A549 (cell line): Measurements from ENCODE around the gene S100A7.

Experiments
- BHLHE40 ChIP-seq: IDR thresholded peaks from 2 replicates; pipeline ENCODE4 v1.6.1; 2012; ENCODE audit warnings: low read depth, low read length, inconsistent platforms
- CHD2 ChIP-seq: fragments of 150-350 bp; IDR thresholded peaks from 2 replicates; pipeline ENCODE4 v1.6.1; 2014; ENCODE audit warnings: low read length; ENCODE audit not compliant: partially characterized antibody
- EHF ChIP-seq: fragments of 250-450 bp; sonication (Bioruptor Pico); IDR thresholded peaks from 2 replicates; pipeline ENCODE4 v1.5.0; 2020; ENCODE audit warnings: mild to moderate bottlenecking
- EHMT2 ChIP-seq: fragments of 200-600 bp; sonication (generic); IDR thresholded peaks from 2 replicates; pipeline ENCODE4 v1.6.1; 2016; ENCODE audit warnings: antibody characterized with exemption, low read depth, mild to moderate bottlenecking, moderate library complexity
- JUN ChIP-seq, 2 experiments: fragments of >200 bp; sonication (Bioruptor Twin); formaldehyde crosslinking; IDR thresholded peaks; 2 replicates in 1 of 2; 3 replicates in 1 of 2; pipeline ENCODE4 v1.6.1; 2016 to 2017
- JUNB ChIP-seq: fragments of >200 bp; sonication (Bioruptor Twin); formaldehyde crosslinking; IDR thresholded peaks from 2 replicates; pipeline ENCODE4 v1.6.1; 2016
- MAFK ChIP-seq: fragments of 450-650 bp; IDR thresholded peaks from 2 replicates; pipeline ENCODE4 v1.6.1; 2014; ENCODE audit not compliant: partially characterized antibody
- POLR2A ChIP-seq: IDR thresholded peaks from 2 replicates; pipeline ENCODE4 v1.6.1; 2012; ENCODE audit warnings: mild to moderate bottlenecking, low read length
- RAD21 ChIP-seq, 2 experiments: fragments of >200 bp in 1 of 2; sonication (Bioruptor Twin) in 1 of 2; formaldehyde crosslinking in 1 of 2; IDR thresholded peaks in 1 of 2; conservative IDR thresholded peaks in 1 of 2; 2 replicates in 1 of 2; 3 replicates in 1 of 2; pipeline ENCODE4 v1.6.1; 2012 to 2018; ENCODE audit warnings: inconsistent platforms in 1 of 2
- ZFP36 ChIP-seq: fragments of 450-650 bp; IDR thresholded peaks from 2 replicates; pipeline ENCODE4 v1.6.1; 2014; ENCODE audit warnings: borderline replicate concordance; ENCODE audit not compliant: partially characterized antibody
- TF ChIP-seq, protein P1 (sequence below): fragments of >200 bp; sonication (Bioruptor Twin); formaldehyde crosslinking; IDR thresholded peaks from 3 replicates; pipeline ENCODE4 v1.5.1; 2016
- TF ChIP-seq, protein P2 (sequence below): fragments of 200-600 bp; sonication (generic); IDR thresholded peaks from 2 replicates; pipeline ENCODE4 v1.6.1; 2016; ENCODE audit warnings: antibody characterized with exemption, mild to moderate bottlenecking, moderate library complexity

DNA sequence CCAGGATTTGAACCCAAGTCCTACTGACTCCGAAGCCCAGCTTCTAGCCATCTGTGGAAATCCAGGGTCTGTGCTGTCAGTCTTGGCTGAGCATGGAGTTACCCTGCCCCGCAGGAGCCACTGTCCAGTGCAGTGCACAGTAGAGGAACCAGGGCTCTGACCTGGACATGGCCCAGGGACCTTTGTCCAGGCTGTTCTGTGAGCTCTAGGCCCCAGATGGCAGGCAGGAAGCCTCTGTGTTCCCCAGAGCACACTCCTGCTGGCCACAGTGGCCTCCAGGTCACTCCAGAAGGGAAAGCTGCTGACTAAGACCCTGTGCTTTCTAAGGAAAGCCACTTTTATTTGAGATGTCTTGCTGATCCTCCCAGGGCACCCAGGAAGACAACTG lies 30.3 kb downstream of the S100A7 start:
- TF ChIP-seq, protein P1, sequence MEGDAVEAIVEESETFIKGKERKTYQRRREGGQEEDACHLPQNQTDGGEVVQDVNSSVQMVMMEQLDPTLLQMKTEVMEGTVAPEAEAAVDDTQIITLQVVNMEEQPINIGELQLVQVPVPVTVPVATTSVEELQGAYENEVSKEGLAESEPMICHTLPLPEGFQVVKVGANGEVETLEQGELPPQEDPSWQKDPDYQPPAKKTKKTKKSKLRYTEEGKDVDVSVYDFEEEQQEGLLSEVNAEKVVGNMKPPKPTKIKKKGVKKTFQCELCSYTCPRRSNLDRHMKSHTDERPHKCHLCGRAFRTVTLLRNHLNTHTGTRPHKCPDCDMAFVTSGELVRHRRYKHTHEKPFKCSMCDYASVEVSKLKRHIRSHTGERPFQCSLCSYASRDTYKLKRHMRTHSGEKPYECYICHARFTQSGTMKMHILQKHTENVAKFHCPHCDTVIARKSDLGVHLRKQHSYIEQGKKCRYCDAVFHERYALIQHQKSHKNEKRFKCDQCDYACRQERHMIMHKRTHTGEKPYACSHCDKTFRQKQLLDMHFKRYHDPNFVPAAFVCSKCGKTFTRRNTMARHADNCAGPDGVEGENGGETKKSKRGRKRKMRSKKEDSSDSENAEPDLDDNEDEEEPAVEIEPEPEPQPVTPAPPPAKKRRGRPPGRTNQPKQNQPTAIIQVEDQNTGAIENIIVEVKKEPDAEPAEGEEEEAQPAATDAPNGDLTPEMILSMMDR: no peak
- no peak for TF ChIP-seq CHD2
- no peak for TF ChIP-seq RAD21 (conservative IDR thresholded peaks at IDR 0.05 in 1 of 2, IDR thresholded peaks at IDR 0.05 in 1 of 2)
- no peak for TF ChIP-seq POLR2A
- TF ChIP-seq JUN (IDR thresholded peaks at IDR 0.05): no peak
- no peak for TF ChIP-seq BHLHE40
- TF ChIP-seq EHMT2: no peak
- no peak for TF ChIP-seq MAFK
- TF ChIP-seq ZFP36: no peak
- no peak for TF ChIP-seq EHF (CRISPR knock-in tag)
- TF ChIP-seq JUNB: no peak
- TF ChIP-seq, protein P2, sequence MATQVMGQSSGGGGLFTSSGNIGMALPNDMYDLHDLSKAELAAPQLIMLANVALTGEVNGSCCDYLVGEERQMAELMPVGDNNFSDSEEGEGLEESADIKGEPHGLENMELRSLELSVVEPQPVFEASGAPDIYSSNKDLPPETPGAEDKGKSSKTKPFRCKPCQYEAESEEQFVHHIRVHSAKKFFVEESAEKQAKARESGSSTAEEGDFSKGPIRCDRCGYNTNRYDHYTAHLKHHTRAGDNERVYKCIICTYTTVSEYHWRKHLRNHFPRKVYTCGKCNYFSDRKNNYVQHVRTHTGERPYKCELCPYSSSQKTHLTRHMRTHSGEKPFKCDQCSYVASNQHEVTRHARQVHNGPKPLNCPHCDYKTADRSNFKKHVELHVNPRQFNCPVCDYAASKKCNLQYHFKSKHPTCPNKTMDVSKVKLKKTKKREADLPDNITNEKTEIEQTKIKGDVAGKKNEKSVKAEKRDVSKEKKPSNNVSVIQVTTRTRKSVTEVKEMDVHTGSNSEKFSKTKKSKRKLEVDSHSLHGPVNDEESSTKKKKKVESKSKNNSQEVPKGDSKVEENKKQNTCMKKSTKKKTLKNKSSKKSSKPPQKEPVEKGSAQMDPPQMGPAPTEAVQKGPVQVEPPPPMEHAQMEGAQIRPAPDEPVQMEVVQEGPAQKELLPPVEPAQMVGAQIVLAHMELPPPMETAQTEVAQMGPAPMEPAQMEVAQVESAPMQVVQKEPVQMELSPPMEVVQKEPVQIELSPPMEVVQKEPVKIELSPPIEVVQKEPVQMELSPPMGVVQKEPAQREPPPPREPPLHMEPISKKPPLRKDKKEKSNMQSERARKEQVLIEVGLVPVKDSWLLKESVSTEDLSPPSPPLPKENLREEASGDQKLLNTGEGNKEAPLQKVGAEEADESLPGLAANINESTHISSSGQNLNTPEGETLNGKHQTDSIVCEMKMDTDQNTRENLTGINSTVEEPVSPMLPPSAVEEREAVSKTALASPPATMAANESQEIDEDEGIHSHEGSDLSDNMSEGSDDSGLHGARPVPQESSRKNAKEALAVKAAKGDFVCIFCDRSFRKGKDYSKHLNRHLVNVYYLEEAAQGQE: no peak
